ENCODE data around the gene PJA1.

PJA1 gene

GRCh38 chrX:69196666-69197065, 31.4 kb upstream of the PJA1 start:
- no peak for TF ChIP-seq CTCF (IDR thresholded peaks at IDR 0.05; ENCODE audit: extremely low read depth, missing control alignments)
- DNase-seq (ENCODE audit: low spot score), result no peak

GRCh38 chrX:69195810-69196209, 30.6 kb upstream of the PJA1 start:
- DNase-seq (ENCODE audit: low spot score), result no peak
- TF ChIP-seq CTCF (IDR thresholded peaks at IDR 0.05; ENCODE audit: extremely low read depth, missing control alignments), result no peak

GRCh38 chrX:69195192-69195591, 29.9 kb upstream of the PJA1 start:
- no peak for TF ChIP-seq CTCF (IDR thresholded peaks at IDR 0.05; ENCODE audit: extremely low read depth, missing control alignments)
- no peak for DNase-seq (ENCODE audit: low spot score)

GRCh38 chrX:69192603-69193002, 27.4 kb upstream of the PJA1 start:
- no peak for DNase-seq (ENCODE audit: low spot score)
- no peak for TF ChIP-seq CTCF (IDR thresholded peaks at IDR 0.05; ENCODE audit: extremely low read depth, missing control alignments)

- no peak for DNase-seq (ENCODE audit: low spot score)
- TF ChIP-seq CTCF (IDR thresholded peaks at IDR 0.05; ENCODE audit: extremely low read depth, missing control alignments), result no peak
Measured at GRCh38 chrX:69189576-69190371, 24.5 kb upstream of the PJA1 start.

GRCh38 chrX:69186651-69187050, 21.4 kb upstream of the PJA1 start:
- no peak for DNase-seq (ENCODE audit: low spot score)
- TF ChIP-seq CTCF (IDR thresholded peaks at IDR 0.05; ENCODE audit: extremely low read depth, missing control alignments), result no peak

- TF ChIP-seq CTCF (IDR thresholded peaks at IDR 0.05; ENCODE audit: extremely low read depth, missing control alignments), result no peak
- DNase-seq (ENCODE audit: low spot score), result no peak
Measured at GRCh38 chrX:69185886-69186285, 20.6 kb upstream of the PJA1 start.
